Left hindlimb (tissue), 1 donor: ENCODE results near the gene HOXB6.

Source experiments
- DNase-seq: peaks from one replicate; pipeline ENCODE4 v3.0.0-alpha.2; 2018

HOXB6 gene

DNA sequence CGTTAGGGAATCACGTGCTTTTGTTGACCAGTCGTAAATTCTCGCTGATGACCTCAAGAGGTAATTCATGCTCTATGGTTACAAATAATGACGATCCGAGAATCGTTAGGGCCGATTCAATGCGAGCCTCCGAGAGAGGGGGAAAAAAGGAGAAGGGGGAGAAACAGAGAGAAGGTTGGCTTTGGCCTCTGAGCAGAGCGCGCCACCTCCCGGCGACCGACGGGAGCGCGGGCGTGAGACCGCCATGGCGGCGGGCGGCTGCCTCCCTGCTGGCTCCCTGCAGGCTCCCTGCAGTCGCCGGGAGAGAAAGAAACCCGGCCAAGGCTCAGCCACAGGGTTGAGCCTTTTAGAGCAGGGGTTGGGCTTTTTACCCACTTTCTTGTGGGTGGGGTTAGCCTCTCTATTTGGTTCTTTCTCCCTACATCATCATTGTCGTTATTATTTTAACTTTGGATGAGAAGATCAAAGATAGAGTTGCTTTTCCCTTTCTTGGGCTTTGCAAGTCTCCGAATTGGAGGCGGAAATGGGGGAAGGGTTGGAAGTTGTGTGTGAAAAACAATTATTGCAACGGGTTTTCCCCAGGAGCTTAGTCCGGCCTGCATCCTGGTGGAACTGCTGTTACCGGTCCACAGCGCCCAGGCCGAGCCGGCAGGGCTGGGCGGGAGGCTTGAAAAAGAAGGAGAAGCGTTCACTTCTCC is 10.8 kb downstream of the HOXB6 start:
- DNase-seq = peak; percentile 77

DNA sequence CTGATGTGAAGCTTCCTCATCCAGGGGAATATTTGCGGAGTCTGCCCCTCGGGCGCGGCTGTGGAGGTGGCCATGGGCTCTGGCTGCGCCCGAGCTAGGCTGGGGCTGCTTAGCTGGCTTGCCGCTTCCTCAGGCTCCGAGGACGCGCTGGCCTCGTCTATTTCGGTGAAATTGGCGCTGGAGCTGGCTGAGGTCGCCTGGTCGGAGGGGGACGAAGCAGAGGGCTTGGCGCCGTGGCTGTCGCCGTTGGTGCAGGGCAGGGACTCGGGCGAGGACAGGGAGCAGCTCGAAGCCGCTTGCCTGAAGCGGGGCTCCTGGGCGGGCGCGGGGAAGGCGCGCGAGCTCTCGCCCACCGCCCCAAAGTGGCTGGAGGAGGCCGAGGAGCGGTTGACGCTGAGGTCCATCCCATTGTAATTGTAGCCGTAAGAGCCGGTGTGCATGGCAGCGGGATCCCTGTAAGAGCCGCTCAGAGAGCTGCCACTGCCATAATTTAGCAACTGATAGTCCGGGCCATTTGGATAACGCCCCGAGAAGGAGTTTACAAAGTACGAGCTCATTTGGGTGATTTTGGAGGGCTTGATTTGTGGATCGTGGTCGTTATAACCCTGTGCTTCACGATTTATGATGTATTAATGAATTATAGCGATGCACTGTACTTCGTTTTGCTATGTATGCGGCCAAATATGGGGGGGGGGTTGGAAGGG is 11.5 kb downstream of the HOXB6 start, which contains the start of gene HOXB5:
Gene HOXB5 (minus strand): TSS at position 654 of the 704 bp plus-strand sequence. CDS start 97 bp downstream, at position 557.
- DNase-seq = no peak

DNA sequence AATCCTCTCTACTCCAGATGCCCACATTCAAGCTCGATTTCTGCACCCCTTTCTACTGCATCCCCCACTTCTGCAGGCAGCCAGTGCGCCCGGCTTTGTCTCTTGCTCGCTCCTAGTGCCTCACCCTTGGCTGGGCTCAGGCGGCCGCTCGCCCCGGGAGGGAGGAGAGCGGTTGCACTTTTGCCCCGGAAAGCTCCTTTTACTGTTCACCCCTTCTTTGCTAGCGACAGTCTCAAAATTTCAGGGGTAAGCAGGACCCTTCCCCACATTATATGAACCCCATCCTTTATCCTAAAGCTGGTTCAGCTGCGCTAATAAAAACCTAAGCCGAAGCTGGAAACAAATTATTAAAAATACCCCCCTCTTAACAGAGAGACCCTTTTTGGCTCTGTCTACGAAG is 12.2 kb downstream of the HOXB6 start:
- DNase-seq = no peak

GRCh38 chr17:48592057-48592514 is 12.7 kb downstream of the HOXB6 start:
- no peak for DNase-seq

- no peak for DNase-seq
Observed at GRCh38 chr17:48591255-48592056, 13.3 kb downstream of the HOXB6 start.

GRCh38 chr17:48590607-48591161 is 14.1 kb downstream of the HOXB6 start:
- DNase-seq = no peak

DNA sequence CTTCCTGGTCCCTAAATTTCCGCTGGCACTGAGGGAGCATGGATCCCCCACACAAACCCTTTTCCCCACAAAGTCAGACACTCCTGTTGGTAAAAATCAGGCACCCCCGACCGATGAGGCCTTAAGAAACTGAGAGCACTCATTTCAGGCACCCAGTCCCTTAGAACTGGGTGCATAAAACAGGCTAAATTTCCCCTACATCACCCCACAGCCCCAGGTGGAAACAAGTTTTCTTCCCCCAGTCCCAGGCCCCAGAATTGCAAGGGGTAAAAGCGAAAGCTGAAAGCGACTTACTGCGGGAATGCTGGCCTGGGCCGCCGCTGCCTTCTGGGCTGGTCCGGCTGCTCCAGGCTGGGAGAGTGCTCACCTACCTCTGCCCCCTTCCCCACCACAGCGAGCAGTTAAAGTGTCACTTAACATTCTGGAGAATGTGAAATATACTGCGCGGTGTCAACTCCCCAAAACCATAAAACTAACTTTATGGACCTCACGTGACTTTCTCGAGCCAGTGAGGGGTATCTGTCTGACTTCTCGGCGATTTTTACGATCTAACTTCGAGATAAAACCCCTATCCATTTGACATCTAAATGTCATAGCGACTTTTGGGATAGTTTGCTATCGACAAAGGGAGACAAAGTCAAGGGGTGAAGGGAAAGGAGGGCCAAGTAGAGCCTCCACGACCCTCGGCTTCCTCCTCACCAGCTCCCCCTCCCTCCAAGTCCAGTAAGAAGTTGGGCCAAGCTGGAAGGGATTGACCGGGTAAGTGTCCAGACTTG is 14.8 kb downstream of the HOXB6 start, which contains the start of gene HOXB3:
Gene HOXB3 (minus strand): TSS at position 411 of the 776 bp plus-strand sequence. CDS start 37,767 bp downstream, outside the sequence.
- DNase-seq = no peak

GRCh38 chr17:48589060-48589830 is 15.5 kb downstream of the HOXB6 start:
- no peak for DNase-seq

DNA sequence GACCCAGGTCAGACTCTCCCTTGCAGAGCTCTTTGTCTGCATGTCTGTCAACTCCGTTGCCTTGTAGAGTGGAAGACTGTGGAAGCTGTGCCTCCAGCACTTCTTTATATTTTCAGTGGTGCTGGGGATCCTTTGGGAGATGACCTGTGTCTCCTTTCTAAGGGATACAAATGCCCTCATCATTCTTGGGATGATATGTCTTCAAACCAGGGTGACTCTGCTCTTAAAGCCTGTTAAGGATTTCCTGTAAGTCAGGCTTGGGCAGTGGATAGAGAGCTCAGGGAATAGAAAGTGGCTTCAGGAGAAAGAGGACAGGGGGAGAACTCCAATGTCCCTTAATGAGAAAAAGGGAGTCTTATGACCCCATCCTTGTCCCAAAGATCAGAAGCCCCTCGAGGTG is 16.3 kb downstream of the HOXB6 start:
- DNase-seq = no peak

DNA sequence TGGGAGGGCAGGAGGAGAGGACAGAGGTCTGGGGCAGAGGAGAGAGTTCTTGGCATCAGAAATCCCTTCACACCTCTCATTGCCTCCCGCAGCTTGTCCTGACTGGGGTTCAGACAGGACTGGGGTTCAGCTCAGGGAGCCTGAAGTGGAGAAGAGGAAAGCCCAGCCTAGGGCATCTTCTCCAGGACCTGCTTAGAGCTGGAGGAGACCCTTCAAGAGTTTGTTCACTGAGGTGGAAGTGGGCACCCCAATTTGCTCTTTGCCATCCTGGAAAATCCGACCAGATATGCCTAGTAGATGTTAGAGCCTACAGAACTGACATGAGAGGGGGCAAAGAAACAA is 16.7 kb downstream of the HOXB6 start:
- no peak for DNase-seq

GRCh38 chr17:48587276-48588073 is 17.3 kb downstream of the HOXB6 start:
- no peak for DNase-seq

GRCh38 chr17:48586355-48587258 is 18.2 kb downstream of the HOXB6 start:
- DNase-seq = no peak

DNA sequence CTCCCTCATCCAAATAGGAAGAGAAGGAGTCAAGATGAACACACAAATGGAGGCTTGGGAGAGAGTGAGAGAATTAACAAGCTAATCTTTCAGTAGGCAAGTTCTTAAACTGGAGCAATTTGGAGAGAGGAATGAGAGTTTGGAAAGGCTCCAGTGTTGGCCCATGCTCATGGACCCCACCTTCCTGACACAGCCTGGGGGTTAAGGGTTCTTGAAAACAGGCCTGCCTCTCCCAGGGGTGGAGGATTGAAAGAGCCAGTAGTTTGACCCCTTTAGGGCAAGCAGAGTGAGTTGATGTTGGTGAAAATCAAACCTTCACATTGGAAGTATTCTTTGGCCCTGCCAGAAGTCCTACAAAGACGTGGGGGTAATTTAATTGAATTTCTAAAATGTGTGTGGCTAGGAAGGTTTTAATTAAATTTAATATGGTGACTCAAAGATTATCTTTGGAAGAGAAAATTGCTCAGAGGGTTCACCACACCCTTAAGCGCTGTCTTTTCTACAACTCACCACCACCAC is 20.5 kb downstream of the HOXB6 start:
- DNase-seq = no peak

DNA sequence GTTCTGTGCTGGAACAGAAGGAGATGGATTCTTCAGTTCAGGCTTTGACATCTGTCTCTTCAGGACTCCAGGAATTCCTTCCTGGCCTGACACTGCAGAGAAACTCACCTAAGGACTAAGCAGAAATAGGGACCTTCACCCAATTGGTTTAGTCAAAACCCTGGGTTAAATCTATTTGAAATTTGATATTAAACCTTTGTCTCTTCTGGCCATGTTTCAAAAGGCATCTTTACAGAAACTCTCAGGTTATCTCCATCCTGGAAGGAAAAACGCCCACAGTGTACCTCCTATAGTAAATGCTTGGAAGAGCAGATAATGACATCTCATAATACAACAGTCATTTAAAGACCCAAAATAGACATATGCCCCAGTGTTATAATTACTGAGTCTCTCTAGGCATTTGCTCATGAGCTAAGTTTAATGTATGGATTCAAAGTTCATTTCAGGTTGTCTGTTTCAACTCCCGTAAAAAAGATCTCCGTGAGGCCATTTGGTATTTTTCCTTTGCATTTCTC is 21.0 kb downstream of the HOXB6 start:
- no peak for DNase-seq

DNA sequence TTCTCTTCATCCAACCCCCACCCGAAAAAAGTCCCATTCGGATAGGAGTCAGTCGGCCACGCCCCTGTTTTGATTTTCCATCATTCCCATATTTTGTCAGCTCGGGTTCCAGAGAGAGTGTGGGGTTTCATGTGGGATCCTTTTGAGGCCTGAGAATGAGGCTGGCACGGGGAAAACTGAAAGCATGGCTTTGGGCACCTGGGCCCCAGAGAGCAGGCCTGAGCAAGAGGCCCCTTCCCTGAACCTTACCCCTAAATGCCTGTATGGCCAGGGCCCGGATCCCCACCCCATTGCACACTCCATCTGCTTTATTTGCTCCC is 22.1 kb downstream of the HOXB6 start:
- no peak for DNase-seq

DNA sequence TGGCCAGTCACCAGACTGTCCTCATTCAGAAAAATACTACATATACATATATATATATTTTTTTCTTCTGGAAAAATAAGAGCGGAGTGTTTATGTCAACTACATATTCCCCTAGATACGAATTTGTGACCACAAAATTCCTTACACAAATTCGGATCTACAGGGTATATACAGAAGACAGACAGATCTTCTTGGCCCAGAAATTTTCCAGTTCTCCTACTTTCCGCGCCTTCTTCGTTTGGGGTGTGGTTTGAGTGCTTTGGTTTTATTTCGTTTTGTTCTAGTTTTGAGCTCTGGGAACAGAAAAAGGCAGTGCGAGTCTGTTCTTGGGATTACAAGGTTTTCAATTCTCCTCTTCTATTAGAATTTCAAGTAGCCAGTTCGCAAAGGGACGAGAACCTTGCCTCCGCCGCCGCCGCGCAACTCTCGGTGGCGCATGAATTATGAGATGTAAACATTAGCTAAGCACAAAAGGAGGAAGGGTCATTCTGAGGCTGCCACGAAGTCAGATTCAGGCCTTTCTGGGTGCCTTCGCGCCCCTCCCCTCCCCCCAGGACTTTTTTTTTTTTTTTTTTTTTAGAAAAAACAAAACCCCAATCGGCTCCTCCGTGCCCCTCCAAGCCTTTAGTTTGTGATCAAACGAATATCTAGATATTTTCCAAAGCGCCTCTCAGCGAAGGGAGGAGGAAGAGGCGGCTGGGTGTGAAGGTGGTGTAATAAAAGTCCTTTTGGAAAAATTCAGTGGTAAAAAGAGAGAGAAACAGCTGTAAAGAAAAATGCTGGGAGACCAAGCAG is 24.8 kb downstream of the HOXB6 start:
- DNase-seq = no peak

DNA sequence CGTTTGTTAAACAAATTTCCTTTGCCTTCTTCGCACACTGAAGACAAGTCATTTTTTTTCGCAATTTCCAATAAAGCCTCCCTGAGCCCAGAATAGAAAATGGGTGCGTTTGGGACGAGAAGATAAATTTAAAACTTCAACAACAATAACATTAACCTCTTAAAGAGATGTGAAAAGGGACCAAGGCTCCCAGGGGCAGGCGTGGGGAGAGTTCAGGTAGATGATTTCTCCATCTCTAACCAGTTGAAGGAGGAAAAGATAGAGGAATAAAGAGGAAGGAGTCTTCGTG is 25.4 kb downstream of the HOXB6 start:
- no peak for DNase-seq

- DNase-seq = no peak
Observed at GRCh38 chr17:48578616-48579470, 25.9 kb downstream of the HOXB6 start.
